Right kidney (tissue), 1 donor: Measurements from ENCODE around the gene TCEA3.
"Not testable (repeated sequence)": the region's sequence is repeated elsewhere in the genome, so short reads cannot be mapped to it uniquely, and the experiment has no call there.

Experiments
- DNase-seq: peaks from one replicate; pipeline ENCODE4 v3.0.0-alpha.2; 2016

The TCEA3 gene

DNA sequence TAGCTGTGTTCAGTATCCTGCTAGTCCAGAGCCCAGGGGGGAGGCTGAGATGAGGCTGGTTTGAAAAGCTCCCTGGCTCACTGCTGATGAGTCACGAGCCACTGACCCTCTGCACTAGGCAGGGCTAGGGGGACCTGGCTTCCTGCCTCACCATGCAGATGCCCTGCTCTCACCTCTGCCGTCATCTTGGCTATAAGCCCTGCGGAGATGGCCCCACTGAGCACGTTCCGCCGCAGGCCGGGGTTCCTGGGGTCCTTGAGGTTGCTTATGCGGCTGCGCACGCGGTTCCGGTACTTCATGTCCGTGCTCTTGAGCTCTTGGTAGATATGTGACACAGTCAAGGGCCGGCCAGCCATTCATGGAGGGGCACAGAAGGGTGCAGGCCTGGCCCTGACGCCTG, 30.8 kb downstream of the TCEA3 start:
- no peak for DNase-seq

DNA sequence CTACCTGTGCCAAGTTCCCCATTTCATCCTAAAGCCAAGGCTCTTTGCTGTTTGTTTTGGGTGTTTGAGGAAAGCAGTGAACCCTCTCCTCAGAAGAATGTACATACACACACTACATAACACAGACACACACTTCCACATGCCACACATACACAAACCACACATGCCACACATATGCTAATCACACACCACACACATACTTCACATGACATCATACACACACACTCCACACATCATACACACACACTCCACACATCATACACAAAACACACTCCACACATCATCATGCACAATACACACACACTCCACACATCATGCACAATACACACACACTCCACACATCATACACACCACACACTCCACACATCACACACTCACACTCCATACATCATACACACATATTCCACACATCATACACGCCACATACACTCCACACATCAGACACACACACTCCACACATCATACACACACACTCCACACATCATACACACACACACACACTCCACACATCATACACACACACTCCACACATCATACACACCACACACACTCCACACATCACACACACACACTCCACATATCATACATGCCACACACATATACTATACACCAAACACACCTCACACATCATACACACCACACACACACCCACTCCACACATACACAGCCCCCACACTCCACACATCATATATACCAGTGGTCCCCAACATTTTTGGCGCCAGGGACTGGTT, 32.3 kb downstream of the TCEA3 start:
- no peak for DNase-seq

DNA sequence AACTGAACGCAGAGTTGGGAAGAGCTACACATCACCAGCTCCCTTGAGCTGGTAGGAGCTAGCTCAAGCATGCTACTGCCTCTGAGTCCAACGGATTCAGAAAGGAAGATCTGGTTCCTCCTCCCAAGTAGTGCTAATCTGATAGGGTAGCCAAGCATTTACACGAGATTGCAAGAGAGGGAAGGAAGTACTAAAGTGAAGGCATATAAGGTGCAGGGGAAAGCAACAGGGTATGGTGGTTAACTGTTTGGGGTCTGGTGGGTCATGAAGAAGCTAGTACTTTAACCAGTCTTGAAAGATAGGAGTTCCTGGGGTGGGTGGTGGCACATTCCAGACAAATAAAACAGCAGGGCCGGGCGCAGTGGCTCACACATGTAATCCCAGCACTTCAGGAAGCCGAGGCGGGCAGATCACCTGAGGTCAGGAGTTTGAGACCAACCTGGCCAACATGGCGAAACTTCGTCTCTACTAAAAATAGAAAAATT, 34.7 kb downstream of the TCEA3 start:
- no peak for DNase-seq

DNA sequence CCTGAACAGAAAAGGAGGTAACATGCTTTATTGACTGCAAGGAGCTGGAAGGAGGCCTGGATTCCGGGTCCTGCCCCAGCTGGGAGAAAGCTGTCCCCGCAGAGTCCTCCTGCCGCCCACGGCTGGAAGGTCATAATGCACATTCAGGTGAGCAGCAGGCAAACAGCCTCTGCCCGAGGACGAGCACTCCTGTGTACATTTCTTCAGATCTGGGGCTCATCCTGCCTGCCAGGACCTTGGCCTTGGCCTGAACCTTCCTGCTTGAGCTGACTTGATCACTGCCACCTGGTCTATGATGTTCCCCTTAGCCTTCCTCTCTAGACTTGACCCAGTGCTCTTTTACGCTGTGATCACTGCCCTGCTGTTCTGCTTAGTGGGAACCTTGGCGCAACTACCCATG, 37.1 kb downstream of the TCEA3 start:
- DNase-seq: no peak

DNA sequence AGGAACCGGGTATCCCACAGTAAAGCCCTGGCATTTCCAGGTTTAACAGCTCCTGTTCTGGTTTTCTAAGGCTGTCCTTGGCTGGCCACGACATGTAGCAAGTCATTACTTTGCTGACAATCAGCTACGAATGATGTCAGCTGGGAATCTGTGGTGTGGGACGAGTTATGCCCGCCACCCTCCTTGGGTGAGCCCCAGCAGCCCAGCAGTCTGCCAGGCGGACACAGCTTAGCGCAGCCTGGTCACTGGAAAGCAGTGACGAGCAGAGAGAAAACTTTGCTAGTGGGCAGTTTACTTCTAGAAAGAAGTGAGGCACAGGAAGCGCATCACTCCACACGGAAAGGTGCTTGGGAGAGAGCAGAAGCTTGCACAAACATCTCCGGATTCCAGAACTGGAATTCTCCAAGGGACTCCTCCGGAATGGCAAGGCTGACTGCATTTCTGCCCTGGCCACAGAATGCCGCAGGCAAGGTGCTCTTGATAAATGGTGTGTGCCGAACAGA, 39.4 kb downstream of the TCEA3 start:
- DNase-seq: no peak

DNA sequence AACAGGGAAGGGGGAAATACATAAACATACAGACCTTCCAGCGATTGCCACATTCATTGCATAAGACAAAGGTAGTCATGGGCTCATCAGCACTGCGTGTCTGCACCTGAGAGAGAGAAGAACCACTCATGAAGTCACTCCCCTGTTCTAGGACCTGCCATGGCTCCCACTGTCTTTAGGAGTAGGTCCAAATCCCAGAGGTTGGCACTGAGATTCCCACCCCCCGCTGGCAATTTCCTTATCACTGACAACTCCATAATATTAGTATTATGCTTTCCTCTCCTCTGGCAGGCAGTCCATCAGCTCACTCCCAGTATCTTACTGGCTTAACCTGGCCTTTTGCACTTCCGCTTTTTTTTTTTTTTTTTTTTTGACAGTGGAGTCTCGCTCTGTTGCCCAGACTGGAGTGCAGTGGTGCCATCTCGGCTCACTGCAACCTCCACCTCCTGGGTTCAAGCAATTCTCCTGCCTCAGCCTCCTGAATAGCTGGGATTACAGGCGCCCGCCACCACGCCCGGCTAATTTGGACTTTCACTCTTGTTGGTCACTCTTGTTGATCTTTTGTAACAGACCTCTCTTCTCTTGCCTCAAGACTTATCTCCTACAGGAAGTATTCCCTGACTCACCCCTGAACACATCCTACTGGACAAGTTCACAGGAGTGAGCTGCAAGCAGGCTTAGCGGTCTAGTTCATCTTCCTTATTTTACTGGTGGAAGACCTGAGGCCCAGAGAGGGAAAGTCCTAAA, 40.1 kb downstream of the TCEA3 start:
- DNase-seq: no peak

DNA sequence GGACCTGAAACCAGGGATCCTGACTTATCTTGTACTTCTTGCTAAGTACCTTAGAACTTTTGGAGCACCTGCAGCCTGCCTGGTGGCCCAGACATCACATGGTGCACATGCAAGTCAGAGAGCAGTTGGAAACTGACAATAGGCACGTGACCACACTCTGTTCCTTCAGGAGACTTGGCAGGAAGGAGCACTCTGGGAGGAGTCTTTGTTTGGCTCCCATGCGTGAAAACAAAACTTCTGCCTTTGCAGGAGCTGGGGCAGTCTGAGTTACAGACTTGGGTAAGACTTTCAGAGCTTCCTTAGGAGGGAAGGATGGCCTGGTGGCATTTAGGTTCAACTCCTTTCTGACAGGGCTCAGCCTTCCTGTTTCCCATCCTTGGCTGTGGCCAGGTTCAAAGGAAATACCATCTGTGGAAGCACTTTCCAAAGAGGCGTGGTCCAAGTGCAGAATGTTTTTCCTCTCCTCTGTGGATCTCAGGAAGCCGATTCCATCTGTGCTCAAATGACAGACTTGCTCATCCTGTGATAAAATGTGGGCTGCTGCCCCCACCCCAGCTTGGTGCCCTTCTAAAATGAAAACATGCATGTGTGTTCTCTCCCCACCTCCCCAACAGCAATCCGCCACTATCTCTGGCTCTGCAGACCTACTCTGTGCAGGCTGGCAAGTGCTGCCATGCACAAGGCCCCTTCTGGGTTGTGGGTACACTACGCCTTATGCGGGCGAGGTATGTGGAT, 40.8 kb downstream of the TCEA3 start:
- no peak for DNase-seq

DNA sequence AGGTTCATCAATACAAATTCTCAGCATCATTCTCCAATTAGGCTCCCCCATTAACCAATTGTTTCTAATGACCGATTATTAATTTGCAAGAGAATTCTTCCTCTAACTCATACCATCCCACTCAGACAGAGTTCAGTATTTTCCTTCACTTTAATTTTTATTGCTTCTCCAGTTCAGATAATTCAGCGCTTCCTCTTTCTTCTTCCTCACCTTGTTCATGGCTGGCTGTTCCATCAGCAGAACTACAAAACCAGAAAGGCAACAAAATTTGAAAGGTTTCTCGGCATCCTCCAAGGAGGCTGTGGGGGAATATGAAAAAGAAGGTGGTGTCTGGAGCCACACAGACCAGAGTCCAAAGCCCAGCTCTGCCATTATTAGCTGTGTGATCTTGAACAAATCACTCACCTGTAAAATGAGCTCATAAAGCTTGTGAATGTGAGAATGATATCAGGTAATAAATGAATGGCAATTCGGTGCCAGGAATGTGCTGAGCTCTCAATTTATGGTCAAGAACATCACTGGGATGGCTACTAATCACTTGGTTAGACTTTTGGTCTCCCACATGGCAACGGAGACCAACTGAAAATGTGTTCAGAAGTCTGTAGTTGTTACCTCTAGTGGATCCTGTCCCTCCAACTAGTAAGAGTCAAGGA, 43.2 kb downstream of the TCEA3 start:
- no peak for DNase-seq

DNA sequence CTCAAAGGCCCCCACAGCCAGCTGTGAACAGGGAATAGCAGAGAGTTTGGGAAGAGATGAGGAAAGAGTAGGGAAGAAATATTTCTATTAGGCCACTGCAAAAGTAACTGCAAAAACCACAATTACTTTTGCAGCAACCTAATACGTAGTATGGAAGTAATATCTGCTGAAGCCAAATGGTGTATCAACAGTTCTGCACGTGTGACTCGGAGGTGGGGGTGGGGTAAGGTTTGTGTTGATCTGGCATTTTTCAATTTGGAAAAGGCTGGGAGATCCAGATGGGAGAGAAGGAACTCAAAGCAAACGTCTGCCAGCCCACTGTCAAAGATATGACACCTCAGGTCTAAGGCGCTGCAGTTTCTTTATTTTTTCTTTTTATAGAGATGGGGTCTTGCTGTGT, 43.8 kb downstream of the TCEA3 start:
- DNase-seq: no peak

DNA sequence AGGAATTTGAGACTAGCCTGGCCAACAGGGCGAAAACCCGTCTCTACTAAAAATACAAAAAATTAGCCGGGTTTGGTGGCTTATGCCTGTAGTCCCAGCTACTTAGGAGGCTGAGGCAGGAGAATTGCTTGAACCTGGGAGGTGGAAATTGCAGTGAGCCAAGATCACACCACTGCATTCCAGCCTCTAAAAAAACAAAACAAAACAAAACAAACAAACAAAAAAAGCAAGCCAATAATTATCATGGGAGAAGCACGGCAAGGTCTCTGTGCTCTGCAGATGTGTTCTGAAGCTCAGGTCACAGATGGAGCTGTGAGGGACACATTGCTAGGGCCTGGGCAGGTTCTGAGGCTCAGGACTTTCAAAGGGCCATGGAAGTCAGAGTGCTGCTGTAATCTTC, 44.3 kb downstream of the TCEA3 start:
- not testable (repeated sequence) for DNase-seq

DNA sequence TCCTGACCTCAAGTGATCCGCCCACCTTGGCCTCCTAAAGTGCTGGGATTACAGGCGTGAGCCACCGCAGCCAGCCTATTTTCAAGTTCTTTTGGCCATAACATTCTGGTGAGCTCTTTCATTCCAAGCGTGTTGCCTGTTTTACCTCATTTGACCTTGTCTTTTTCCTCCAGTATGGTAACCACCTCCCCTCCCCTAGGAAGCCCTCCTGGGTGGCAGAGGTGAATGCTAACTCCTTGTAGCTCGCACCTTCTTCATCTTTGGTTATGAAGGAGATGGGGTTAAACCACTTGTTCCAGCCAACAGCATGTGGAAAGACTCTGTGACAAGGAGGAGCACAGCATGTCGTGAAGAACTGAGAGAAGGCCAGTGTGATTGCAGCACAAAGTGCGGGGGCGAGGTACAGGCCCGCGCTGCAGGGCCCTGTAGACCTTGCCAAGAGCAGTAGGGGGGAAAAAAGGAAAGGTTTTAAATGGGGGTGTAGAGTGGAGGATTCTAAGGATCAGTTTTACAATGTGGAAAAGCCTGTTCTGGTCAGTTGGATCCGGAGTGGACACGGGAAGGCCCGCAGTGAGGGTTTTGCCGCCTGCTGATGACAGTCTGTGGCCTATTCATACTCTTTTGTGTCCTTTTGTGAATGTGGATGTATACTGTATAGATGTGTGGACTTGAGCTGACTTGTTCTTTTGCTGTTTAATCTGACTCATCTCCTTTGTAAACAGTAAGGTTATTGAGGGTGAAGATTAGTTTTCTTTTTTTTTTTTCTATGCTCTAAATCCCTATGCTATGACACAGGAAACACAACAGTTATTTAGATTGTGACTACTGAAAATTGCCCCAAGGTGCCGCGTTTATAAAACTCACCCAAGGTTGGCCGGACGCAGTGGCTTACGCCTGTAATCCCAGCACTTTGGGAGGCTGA, 47.4 kb downstream of the TCEA3 start:
- no peak for DNase-seq

DNA sequence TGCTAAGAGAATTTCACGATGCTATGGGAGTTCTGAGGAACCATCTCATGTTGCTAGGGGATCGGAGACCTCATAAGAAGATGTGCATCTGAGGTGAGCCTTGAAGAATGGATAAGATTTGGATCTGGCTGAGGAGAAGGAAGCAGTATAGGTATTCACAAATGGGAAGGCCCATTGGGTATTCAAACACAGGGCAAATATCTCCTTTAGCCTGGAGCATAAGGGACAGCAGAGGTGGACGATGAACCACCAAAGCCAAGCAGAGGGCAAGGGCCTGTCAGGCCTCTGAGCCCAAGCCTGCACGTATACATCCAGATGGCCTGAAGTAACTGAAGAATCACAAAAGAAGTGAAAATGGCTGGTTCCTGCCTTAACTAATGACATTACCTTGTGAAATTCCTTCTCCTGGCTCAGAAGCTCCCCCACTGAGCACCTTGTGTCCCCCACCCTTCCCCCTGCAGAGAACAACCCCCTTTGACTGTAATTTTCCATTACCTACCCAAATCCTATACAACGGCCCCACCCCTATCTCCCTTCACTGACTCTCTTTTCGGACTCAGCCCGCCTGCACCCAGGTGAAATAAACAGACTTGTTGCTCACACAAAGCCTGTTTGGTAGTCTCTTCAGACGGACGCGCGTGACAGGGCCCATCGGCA, 50.3 kb downstream of the TCEA3 start:
- DNase-seq: not testable (repeated sequence)

DNA sequence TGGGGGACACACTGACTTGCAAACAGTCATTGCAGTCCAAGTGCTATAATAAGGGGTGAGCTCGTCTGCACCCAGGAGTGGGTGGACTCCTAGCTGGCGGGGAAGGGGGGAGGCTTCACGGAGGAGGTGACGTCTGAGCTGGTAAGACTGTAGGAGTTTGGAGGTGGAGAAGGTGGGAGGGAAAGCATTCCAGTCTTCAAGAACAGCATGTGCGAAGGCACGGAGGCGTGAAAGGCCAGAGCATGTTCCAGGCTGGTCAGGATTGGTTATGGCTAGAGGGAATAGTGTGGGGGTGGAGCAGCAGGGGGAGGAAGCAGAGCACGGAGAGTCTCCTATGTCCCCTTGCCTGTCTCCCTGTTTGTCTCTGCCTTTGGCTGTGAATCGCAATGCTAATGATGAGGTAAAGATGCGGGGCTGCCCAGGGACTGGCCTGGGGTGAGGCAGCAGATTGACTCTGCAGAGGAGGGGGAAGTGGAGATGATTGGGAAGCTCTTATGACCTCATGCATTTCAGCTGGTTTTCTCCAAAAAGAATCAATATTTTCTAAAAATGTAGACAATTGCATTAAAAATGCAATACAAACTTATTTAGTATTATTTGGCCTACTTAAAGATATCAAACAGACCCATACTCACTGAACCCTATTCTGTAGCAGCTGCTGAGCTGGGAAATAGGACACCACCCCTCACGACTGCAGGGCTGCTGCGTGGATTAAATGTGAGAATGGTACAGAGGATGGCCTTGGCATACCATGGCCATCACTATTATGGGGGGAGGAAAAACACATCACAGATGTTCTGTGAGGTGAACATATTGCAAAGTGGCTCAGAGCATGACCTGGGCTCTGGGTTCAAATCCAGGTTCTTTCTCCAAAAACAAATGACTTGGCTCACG, 52.3 kb downstream of the TCEA3 start:
- DNase-seq: no peak

DNA sequence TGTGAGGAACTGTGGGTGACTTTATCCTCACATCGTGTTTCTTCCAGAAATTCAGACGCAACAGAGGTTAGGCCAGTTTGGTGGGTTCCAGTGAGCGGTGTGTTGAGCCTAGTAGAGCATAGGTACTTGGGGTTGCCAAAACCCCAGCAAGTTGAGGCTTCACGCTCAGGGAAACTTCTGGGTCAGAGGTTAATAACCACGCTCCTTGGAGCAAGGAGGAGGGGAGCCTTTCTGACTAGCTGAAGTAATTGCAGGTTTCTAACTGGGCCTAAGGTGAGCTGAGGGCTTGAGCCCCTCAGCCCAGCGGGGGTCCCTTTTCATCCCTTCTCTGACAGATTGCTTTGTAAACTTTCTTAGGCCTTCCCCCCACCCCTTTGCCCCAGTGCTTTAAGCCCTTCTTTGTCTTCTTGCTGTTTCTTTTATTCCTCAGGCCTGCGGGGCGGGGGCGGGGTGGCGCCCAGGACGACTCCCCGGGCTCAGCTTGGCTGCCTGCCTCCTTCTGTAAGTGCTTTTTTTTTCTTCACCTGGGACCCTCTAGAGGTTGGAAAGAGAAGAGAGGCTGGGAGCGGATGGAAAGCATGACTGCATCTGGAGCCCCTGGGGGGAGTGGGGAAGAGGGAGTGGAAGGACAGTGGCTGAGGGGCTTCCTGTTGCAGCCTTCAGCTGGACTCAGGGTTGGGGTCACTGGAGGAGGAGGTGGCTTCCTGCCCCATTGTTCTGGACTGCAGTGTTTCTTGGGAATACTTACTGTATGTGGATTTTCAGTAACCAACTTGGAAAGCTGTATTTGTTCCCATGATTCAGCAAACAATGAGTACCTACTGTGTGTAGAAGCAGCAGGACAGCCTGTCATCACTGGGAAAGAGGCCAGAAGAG, 53.6 kb downstream of the TCEA3 start:
- DNase-seq: peak; percentile 77

DNA sequence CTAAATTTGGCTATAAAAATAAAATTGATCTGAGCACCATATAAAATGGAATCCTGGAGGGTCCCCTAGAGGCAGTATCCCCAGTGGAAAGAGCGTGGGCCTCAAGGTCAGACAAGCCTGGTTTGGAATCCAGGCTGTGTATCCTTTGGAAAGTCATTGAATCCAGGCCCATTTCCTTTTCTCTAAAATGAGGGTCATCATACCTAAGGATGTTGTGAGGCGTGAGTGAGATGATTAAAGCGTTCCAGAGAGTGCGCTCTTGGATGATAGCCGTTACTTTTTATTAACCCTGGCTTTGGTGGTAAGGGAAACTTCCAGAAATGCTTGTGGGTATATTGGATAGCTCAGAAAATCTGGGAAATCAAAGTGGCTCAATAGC, 54.2 kb downstream of the TCEA3 start:
- no peak for DNase-seq

DNA sequence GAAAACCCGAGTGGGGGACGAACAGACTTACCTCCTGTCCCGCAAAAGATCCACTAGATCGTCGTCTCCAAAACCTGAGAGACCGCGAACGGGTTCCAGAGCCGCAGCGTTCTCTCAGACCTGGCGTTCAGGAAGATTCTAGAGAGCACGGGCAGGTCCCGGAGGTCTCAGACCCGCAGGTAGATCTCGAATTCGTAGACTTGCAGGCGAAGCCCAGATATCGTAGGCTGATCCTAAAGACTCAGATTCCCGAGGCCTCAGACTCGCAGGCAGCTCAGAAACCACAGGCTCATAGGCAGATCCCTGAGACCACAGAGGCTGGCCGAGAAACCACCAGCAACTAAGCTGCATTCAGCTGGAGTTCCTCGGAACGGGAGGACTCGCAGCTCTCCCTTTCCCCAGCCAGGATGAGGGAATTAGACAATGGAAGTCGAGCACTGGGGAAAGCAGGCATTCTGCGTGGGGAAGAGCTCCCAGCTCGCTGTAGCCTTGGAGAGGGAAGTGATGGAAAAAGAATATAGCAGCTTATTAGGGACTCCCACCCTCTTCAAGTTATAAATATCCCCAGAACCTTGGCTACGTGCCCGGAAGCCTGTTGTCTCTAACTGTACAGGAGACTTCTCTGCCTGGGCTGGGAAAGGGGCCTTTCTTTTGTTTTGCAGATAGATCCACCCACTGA, 55.1 kb downstream of the TCEA3 start, which contains the start of gene ZNF436:
Gene ZNF436 (minus strand): TSS at position 502 of the 679 bp plus-strand sequence. CDS start 1,831 bp downstream, outside the sequence.
- peak; percentile 78 for DNase-seq

DNA sequence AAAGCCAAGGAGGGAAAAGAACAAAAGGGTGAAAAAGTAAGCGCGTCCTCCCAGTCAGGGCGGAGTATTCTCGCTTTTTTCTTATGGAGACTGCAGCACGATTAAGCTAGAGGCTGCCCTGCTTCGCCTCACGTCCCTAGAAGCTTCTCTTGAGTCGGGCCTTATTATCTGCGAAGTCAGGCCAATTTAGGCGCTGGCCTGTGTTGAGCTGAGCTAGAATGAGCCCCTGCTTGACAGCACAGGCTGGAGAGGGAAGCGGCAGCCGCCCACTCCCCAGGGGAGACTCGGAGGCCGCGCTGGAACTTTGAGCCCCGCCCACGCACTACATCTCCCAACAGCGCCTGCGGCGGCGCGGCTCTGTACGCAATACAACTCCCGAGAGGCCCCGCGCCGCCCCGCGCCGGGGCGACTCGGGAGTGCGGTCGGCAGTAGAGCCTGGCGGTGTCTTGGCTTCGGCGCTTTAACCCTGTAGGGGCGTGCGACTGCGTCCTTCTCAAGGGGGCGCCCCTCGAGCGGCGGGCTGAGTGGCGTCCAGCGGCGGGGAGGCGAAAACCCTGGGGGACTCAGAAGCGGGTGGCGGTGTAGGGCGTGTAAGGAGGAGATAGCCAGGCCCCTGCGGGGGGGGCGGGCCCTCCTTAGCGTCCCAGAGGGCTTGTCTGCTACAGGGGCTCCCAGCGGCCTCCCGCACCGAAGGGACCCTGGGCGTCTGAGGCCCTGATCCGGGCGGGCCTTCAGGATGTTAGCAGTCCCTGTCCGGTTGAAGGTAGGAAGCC, 55.8 kb downstream of the TCEA3 start:
- DNase-seq: peak; percentile 94
